Activated CD4-positive, CD25-positive, alpha-beta regulatory T cell (primary cell): Measurements from ENCODE around the gene TMEM178B.
"Not testable (repeated sequence)": the region's sequence is repeated elsewhere in the genome, so short reads cannot be mapped to it uniquely, and the experiment has no call there.

Experiments used
- DNase-seq, 4 experiments: peaks; one replicate each; lab custom pipeline; 2025; lab: John Stamatoyannopoulos, UW

Gene TMEM178B

GRCh38 chr7:141355032-141355431, 281.2 kb downstream of the TMEM178B start:
- no peak for DNase-seq

- DNase-seq = no peak
Observed at GRCh38 chr7:141356161-141356560, 282.3 kb downstream of the TMEM178B start.

GRCh38 chr7:141358386-141358785, 284.5 kb downstream of the TMEM178B start:
- no peak for DNase-seq

- no peak for DNase-seq
Observed at GRCh38 chr7:141359262-141359661, 285.4 kb downstream of the TMEM178B start.

GRCh38 chr7:141359740-141360415, 286.0 kb downstream of the TMEM178B start:
- no peak for DNase-seq

- DNase-seq = no peak
Observed at GRCh38 chr7:141360416-141360760, 286.5 kb downstream of the TMEM178B start.

GRCh38 chr7:141360803-141361202, 286.9 kb downstream of the TMEM178B start:
- DNase-seq = no peak

GRCh38 chr7:141361479-141361878, 287.6 kb downstream of the TMEM178B start:
- no peak for DNase-seq

- no peak for DNase-seq
Observed at GRCh38 chr7:141361960-141362359, 288.1 kb downstream of the TMEM178B start.

GRCh38 chr7:141362580-141363435, 288.9 kb downstream of the TMEM178B start:
- DNase-seq = no peak

- no peak for DNase-seq
Observed at GRCh38 chr7:141363748-141364147, 289.9 kb downstream of the TMEM178B start.

- DNase-seq = no peak
Observed at GRCh38 chr7:141366091-141366621, 292.3 kb downstream of the TMEM178B start.

GRCh38 chr7:141369422-141369821, 295.6 kb downstream of the TMEM178B start:
- no peak for DNase-seq

GRCh38 chr7:141370178-141370577, 296.3 kb downstream of the TMEM178B start:
- no peak for DNase-seq

GRCh38 chr7:141370650-141371049, 296.8 kb downstream of the TMEM178B start:
- no peak for DNase-seq

- no peak for DNase-seq
Observed at GRCh38 chr7:141374425-141374824, 300.6 kb downstream of the TMEM178B start.

- no peak for DNase-seq
Observed at GRCh38 chr7:141375442-141375841, 301.6 kb downstream of the TMEM178B start.

GRCh38 chr7:141377906-141378305, 304.0 kb downstream of the TMEM178B start:
- no peak for DNase-seq

GRCh38 chr7:141378405-141378804, 304.5 kb downstream of the TMEM178B start:
- no peak for DNase-seq

- DNase-seq = no peak
Observed at GRCh38 chr7:141381794-141382427, 308.0 kb downstream of the TMEM178B start.

GRCh38 chr7:141383356-141383755, 309.5 kb downstream of the TMEM178B start:
- DNase-seq = not testable (repeated sequence)

- DNase-seq = no peak
Observed at GRCh38 chr7:141386881-141387280, 313.0 kb downstream of the TMEM178B start.
